A673 (cell line): ENCODE measurements around the gene EHMT1. TPM values are rescaled to one million over a fixed set of nuclear protein-coding genes. Genes with fewer than 3 reads are reported as not detected.

ENCODE experiments used
- BruUV-seq: library from RNA; stranded (reverse); fragments of 400-500 nt; replicated peaks from 2 replicates; lab custom pipeline; 2021; lab: Mats Ljungman, UMichigan
- CTCF ChIA-PET: fragments of 300-600 bp; sonication (Branson Sonifier 250); formaldehyde crosslinking; loops from one replicate; lab custom pipeline; 2022; ENCODE audit warnings: antibody characterized with exemption; lab: Charles Lee
- POLR2A ChIA-PET: fragments of 300-600 bp; sonication (Branson Sonifier 250); formaldehyde crosslinking; loops from one replicate; lab custom pipeline; 2022; ENCODE audit warnings: antibody characterized with exemption; ENCODE audit not compliant: low non-redundant PET; lab: Charles Lee
- DNase-seq: peaks from one replicate; pipeline ENCODE4 v3.0.0-alpha.2; 2015; ENCODE audit warnings: low spot score
- H3K27ac ChIP-seq: fragments of 200-600 bp; sonication (generic); 2 replicates; pipeline ENCODE4 v1.5.1; 2016; ENCODE audit warnings: mixed run types, low read depth, mild to moderate bottlenecking, mixed read lengths, antibody characterized with exemption, low read length; ENCODE audit not compliant: poor library complexity, severe bottlenecking
- H3K27me3 ChIP-seq: fragments of 200-600 bp; sonication (generic); replicated peaks from 2 replicates; pipeline ENCODE4 v1.6.1; 2017; ENCODE audit warnings: mixed run types, low read depth, mild to moderate bottlenecking, mixed read lengths, antibody characterized with exemption, low read length; ENCODE audit not compliant: insufficient read depth, poor library complexity
- H3K36me3 ChIP-seq: fragments of 200-600 bp; sonication (generic); 2 replicates; pipeline ENCODE4 v1.6.1; 2016; ENCODE audit warnings: mixed run types, mild to moderate bottlenecking, mixed read lengths, antibody characterized with exemption, low read length; ENCODE audit not compliant: insufficient read depth, poor library complexity, severe bottlenecking
- H3K4me1 ChIP-seq: fragments of 200-600 bp; sonication (generic); 2 replicates; pipeline ENCODE4 v1.6.1; 2017; ENCODE audit warnings: mixed run types, mild to moderate bottlenecking, mixed read lengths, antibody characterized with exemption, low read length; ENCODE audit not compliant: insufficient read depth, poor library complexity, severe bottlenecking
- H3K4me3 ChIP-seq: fragments of 200-600 bp; sonication (generic); 2 replicates; pipeline ENCODE4 v1.5.1; 2016; ENCODE audit warnings: low read depth, mixed run types, mild to moderate bottlenecking, mixed read lengths, low read length; ENCODE audit not compliant: poor library complexity, severe bottlenecking
- H3K9me3 ChIP-seq: fragments of 200-600 bp; sonication (generic); 2 replicates; pipeline ENCODE4 v1.6.1; 2016; ENCODE audit warnings: mixed run types, low read depth, mild to moderate bottlenecking, mixed read lengths, antibody characterized with exemption, low read length; ENCODE audit not compliant: poor library complexity, severe bottlenecking
- EZH2 ChIP-seq: fragments of 200-600 bp; sonication (generic); IDR thresholded peaks from 2 replicates; pipeline ENCODE4 v1.6.1; 2017; ENCODE audit warnings: borderline replicate concordance, low read depth, mild to moderate bottlenecking, mixed read lengths, antibody characterized with exemption, low read length; ENCODE audit not compliant: poor library complexity, severe bottlenecking
- intact Hi-C: fragments of 100-400 bp; cut with micrococcal nuclease; formaldehyde crosslinking; loops from one replicate; pipeline ENCODE4 v1.10.0; 2022; ENCODE audit not compliant: unreplicated experiment
- total RNA-seq: library from RNA; stranded (reverse); gene quantifications from 2 replicates; pipeline ENCODE4 v1.2.3, GENCODE V29; 2021
- TF ChIP-seq, protein P1 (sequence below): fragments of 300-800, 200-600 bp; sonication (generic); conservative IDR thresholded peaks from 2 replicates; pipeline ENCODE4 v1.5.1; 2017; ENCODE audit warnings: low read depth, mild to moderate bottlenecking, antibody characterized with exemption, low read length, moderate library complexity, mixed read lengths

The EHMT1 gene
- total RNA-seq, 1 experiment from 2014 or later, result 115 TPM

DNA sequence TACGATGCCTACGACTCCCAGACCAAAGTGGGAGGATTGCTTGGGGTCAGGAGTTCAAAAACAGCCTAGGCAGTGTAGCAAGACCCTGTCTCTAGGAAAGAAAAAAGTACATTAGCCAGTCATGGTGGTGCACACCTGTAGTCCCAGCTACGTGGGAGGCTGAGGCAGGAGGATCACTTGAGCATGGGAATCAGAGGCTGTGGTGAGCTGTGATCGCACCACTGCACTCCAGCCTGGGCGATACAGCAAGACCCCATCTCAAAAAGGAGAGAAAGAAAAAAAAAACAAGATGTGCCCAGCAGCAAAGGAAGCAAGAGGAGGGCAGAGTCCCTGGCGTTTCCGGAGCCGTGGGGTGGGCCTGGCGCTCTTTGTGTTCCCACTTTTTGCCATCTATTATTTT, 179.3 kb downstream of the EHMT1 start:
- POLR2A ChIA-PET, result no interaction called here
- BruUV-seq, result no TSS peak
- Histone ChIP-seq H3K4me3 (no peak overlapping the region), H3K4me1 (no peaks in the 10 kb centered on the region), H3K36me3 (peaks cover 21% of the 10 kb centered on the region), H3K9me3 (no peaks in the 10 kb centered on the region), H3K27me3 (no peaks in the 10 kb centered on the region), H3K27ac (no peak overlapping the region)
- intact Hi-C loops, result no loop called here
- TF ChIP-seq, protein P1, sequence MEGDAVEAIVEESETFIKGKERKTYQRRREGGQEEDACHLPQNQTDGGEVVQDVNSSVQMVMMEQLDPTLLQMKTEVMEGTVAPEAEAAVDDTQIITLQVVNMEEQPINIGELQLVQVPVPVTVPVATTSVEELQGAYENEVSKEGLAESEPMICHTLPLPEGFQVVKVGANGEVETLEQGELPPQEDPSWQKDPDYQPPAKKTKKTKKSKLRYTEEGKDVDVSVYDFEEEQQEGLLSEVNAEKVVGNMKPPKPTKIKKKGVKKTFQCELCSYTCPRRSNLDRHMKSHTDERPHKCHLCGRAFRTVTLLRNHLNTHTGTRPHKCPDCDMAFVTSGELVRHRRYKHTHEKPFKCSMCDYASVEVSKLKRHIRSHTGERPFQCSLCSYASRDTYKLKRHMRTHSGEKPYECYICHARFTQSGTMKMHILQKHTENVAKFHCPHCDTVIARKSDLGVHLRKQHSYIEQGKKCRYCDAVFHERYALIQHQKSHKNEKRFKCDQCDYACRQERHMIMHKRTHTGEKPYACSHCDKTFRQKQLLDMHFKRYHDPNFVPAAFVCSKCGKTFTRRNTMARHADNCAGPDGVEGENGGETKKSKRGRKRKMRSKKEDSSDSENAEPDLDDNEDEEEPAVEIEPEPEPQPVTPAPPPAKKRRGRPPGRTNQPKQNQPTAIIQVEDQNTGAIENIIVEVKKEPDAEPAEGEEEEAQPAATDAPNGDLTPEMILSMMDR, result no peak
- no peak for TF ChIP-seq EZH2
- no peak for DNase-seq
- CTCF ChIA-PET, result no interaction called here

DNA sequence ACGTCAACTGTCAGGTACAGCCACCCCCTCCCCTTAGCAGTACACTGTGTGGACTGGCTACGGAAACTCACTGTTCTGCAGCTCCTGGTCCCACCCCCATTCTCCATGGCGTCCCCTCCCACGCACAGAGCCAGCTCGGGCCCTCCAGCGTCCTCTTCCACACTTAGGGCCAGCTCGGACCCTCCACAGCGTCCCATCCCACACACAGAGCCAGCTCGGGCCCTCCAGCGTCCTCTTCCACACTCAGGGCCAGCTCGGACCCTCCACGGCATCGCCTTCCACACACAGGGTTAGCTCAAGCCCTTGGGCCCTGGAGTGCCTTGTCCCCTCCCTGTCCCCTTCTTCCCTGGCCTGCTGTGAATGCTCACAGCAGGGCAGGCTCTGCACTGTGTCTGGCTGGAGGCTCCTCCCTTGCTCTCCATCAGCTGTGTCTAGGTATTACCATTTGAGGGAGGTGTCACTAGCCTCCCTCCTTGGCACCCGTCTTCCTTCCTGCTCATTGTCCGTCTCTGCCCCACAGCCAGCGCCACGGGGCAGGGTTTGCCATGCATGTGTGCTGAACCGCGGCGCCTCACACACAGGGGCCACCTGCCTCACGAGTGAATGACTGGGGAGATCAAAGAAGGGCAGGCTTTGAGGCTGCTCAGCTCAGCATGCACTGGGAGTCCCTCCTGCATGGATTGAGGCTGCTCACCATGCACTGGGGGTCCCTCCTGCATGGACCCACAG, 180.3 kb downstream of the EHMT1 start:
- no peak overlapping the region for H3K4me3 ChIP-seq
- H3K27ac ChIP-seq, result no peak overlapping the region
- ChIA-PET CTCF (no interaction called here), POLR2A (no interaction called here)
- no peaks in the 10 kb centered on the region for H3K9me3 ChIP-seq
- no peak for DNase-seq
- intact Hi-C loops, result no loop called here
- H3K36me3 ChIP-seq, result peaks cover 19% of the 10 kb centered on the region
- TF ChIP-seq EZH2, result no peak
- TF ChIP-seq, protein P1, result no peak
- BruUV-seq, result no TSS peak
- no peaks in the 10 kb centered on the region for H3K27me3 ChIP-seq
- no peaks in the 10 kb centered on the region for H3K4me1 ChIP-seq

DNA sequence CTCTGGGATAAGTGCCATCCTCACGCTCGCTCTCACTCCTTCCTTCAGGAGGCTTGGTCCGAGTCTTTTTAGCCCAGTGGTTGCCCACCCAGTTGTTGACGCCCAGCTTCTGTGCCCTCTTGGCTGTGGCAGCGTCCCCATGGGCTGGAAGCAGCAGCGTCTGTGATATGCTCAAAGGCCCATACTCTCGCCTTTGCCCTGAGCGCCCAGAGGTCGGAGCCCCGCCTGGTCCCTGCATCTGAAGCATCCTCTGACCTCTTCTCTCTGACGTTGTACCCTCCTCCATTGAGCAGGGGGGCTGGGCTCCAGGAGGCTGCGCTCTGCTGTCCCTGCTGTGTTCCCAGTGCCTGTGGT, 180.8 kb downstream of the EHMT1 start:
- POLR2A ChIA-PET, result no interaction called here
- no TSS peak for BruUV-seq
- CTCF ChIA-PET, result no interaction called here

More for the DNA sequence above, 180.8 kb downstream of the EHMT1 start:
- intact Hi-C loops, result no loop called here
- H3K4me1 ChIP-seq, result no peaks in the 10 kb centered on the region
- no peaks in the 10 kb centered on the region for H3K9me3 ChIP-seq
- no peak for DNase-seq
- H3K27me3 ChIP-seq, result no peaks in the 10 kb centered on the region
- no peak overlapping the region for H3K27ac ChIP-seq
- peaks cover 19% of the 10 kb centered on the region for H3K36me3 ChIP-seq
- no peak for TF ChIP-seq EZH2
- TF ChIP-seq, protein P1, result no peak
- H3K4me3 ChIP-seq, result no peak overlapping the region
